Gastrocnemius medialis (tissue), 4 donors: ENCODE data around the gene CHSY1.

Experiments
- CTCF ChIP-seq, 5 experiments: fragments of 450-650 bp in 3 of 5; fragments of 200-600 bp in 2 of 5; sonication (generic) in 2 of 5; IDR thresholded peaks in 4 of 5; conservative IDR thresholded peaks in 1 of 5; 1 replicate in 4 of 5; 2 replicates in 1 of 5; pipeline ENCODE4 v1.5.1; 2016 to 2019; ENCODE audit warnings: antibody characterized with exemption in 5 of 5, mild to moderate bottlenecking in 3 of 5, moderate library complexity in 3 of 5
- POLR2A ChIP-seq, 2 donors: fragments of 450-650 bp; IDR thresholded peaks; one replicate each; pipeline ENCODE4 v1.6.1; 2017; ENCODE audit warnings: antibody characterized with exemption in 2 of 2, mild to moderate bottlenecking in 2 of 2, moderate library complexity in 2 of 2

GRCh38 chr15:101191242-101191641 is 60.6 kb downstream of the CHSY1 start:
- TF ChIP-seq CTCF (IDR thresholded peaks at IDR 0.05 in 4 of 5, conservative IDR thresholded peaks at IDR 0.05 in 1 of 5) = no peak
- TF ChIP-seq POLR2A (IDR thresholded peaks at IDR 0.05) = no peak
